Measurements from ENCODE around the gene TAS2R43.
"Not testable (repeated sequence)": the region's sequence is repeated elsewhere in the genome, so short reads cannot be mapped to it uniquely, and the experiment has no call there.

Gene TAS2R43

GRCh38 chr12:11092128-11092527 lies at the start of gene TAS2R43:
TSS of gene TAS2R43 (minus strand) at chr12:11092313. CDS start at chr12:11092229, 84 bp downstream.
- no peak for DNase-seq (ENCODE audit: low spot score)

GRCh38 chr12:11136075-11136474 lies 44.0 kb upstream of the TAS2R43 start:
- DNase-seq (ENCODE audit: low spot score), result no peak

- DNase-seq (ENCODE audit: low spot score), result no peak
Measured at GRCh38 chr12:11134305-11134704, 42.2 kb upstream of the TAS2R43 start, which contains the start of gene TAS2R30. TSS of gene TAS2R30 (minus strand) at chr12:11134644. CDS start at chr12:11134244, 400 bp downstream.

- no peak for DNase-seq (ENCODE audit: low spot score)
Measured at GRCh38 chr12:11133816-11134215, 41.7 kb upstream of the TAS2R43 start.

GRCh38 chr12:11133162-11133561 lies 41.0 kb upstream of the TAS2R43 start:
- DNase-seq (ENCODE audit: low spot score), result no peak

- no peak for DNase-seq (ENCODE audit: low spot score)
Measured at GRCh38 chr12:11130999-11131398, 38.9 kb upstream of the TAS2R43 start.

GRCh38 chr12:11130382-11130781 lies 38.3 kb upstream of the TAS2R43 start:
- DNase-seq (ENCODE audit: low spot score), result no peak

- not testable (repeated sequence) for DNase-seq (ENCODE audit: low spot score)
Measured at GRCh38 chr12:11114130-11114529, 22.0 kb upstream of the TAS2R43 start.

- not testable (repeated sequence) for DNase-seq (ENCODE audit: low spot score)
Measured at GRCh38 chr12:11111213-11111612, 19.1 kb upstream of the TAS2R43 start.

GRCh38 chr12:11108862-11109261 lies 16.7 kb upstream of the TAS2R43 start:
- DNase-seq (ENCODE audit: low spot score), result no peak

GRCh38 chr12:11107719-11108118 lies 15.6 kb upstream of the TAS2R43 start:
- DNase-seq (ENCODE audit: low spot score), result no peak

- no peak for DNase-seq (ENCODE audit: low spot score)
Measured at GRCh38 chr12:11106288-11106687, 14.2 kb upstream of the TAS2R43 start.

- DNase-seq (ENCODE audit: low spot score), result no peak
Measured at GRCh38 chr12:11105546-11105945, 13.4 kb upstream of the TAS2R43 start.

GRCh38 chr12:11094910-11095309 lies 2.8 kb upstream of the TAS2R43 start:
- not testable (repeated sequence) for DNase-seq (ENCODE audit: low spot score)

- DNase-seq (ENCODE audit: low spot score), result no peak
Measured at GRCh38 chr12:11089246-11089645, 2.9 kb downstream of the TAS2R43 start.

- DNase-seq (ENCODE audit: low spot score), result no peak
Measured at GRCh38 chr12:11085419-11085818, 6.7 kb downstream of the TAS2R43 start.

- no peak for DNase-seq (ENCODE audit: low spot score)
Measured at GRCh38 chr12:11081987-11082386, 10.1 kb downstream of the TAS2R43 start.

- no peak for DNase-seq (ENCODE audit: low spot score)
Measured at GRCh38 chr12:11078246-11078645, 13.9 kb downstream of the TAS2R43 start.

GRCh38 chr12:11075642-11076041 lies 16.5 kb downstream of the TAS2R43 start:
- no peak for DNase-seq (ENCODE audit: low spot score)

- no peak for DNase-seq (ENCODE audit: low spot score)
Measured at GRCh38 chr12:11071414-11071813, 20.7 kb downstream of the TAS2R43 start.

- DNase-seq (ENCODE audit: low spot score), result no peak
Measured at GRCh38 chr12:11070999-11071398, 21.1 kb downstream of the TAS2R43 start.

- no peak for DNase-seq (ENCODE audit: low spot score)
Measured at GRCh38 chr12:11069854-11070365, 22.2 kb downstream of the TAS2R43 start.

GRCh38 chr12:11067514-11067913 lies 24.6 kb downstream of the TAS2R43 start:
- no peak for DNase-seq (ENCODE audit: low spot score)

GRCh38 chr12:11062194-11062593 lies 29.9 kb downstream of the TAS2R43 start, which contains the start of gene TAS2R46:
TSS of gene TAS2R46 (minus strand) at chr12:11062294. CDS start at chr12:11062294, 0 bp downstream.
- DNase-seq (ENCODE audit: low spot score), result not testable (repeated sequence)

All from kidney capillary endothelial cell (primary cell).